Brain microvascular endothelial cell (primary cell): ENCODE data around the gene CC2D1A.

ENCODE experiments used
- DNase-seq: peaks from one replicate; pipeline ENCODE4 v3.0.0-alpha.2; 2020
- H3K27ac ChIP-seq: fragments of 250-450 bp; sonication (Bioruptor Pico); 2 replicates; pipeline ENCODE4 v1.5.1; 2020; ENCODE audit warnings: mild to moderate bottlenecking, moderate library complexity
- H3K27me3 ChIP-seq: fragments of 250-450 bp; sonication (Bioruptor Pico); replicated peaks from 2 replicates; pipeline ENCODE4 v1.5.1; 2020; ENCODE audit warnings: mild to moderate bottlenecking
- H3K36me3 ChIP-seq: fragments of 250-450 bp; sonication (Bioruptor Pico); replicated peaks from 2 replicates; pipeline ENCODE4 v1.5.1; 2020; ENCODE audit warnings: mild to moderate bottlenecking
- H3K4me3 ChIP-seq: 2 replicates; pipeline ENCODE4 v1.5.1; 2011; ENCODE audit warnings: low read depth, mild to moderate bottlenecking, control low read depth, low read length, moderate library complexity
- in situ Hi-C: cut with HindIII; loops from 2 replicates; pipeline ENCODE4 v1.10.0; 2017; ENCODE audit warnings: low sequenced_read_pairs, low pct_ligation_motif_present
- TF ChIP-seq, protein P1 (sequence below): IDR thresholded peaks from 2 replicates; pipeline ENCODE4 v1.5.1; 2011; ENCODE audit warnings: low read depth, mild to moderate bottlenecking, moderate library complexity, low read length, control low read depth, inconsistent platforms; ENCODE audit errors: missing control alignments

Gene CC2D1A

DNA sequence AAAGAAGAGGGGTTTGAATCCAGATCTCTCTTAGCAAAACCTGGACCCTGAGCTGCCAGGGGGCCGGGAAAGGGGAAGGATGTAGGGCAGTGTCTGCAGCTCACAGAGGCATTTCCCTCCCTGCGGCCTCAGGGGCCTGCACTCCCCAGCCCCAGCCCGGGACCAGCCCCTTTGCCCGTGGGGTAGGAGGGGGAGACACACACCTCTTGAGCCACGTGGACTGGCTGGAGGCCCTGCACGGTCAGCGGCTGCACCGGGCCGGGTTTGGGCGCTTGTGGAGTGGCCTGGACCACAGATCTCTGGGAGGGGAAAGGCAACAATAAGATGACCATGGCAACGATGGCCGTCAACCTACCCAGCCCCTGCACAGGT, 73.2 kb downstream of the CC2D1A start:
- Histone ChIP-seq H3K36me3 (peaks cover 7% of the 10 kb centered on the region), H3K27me3 (no peaks in the 10 kb centered on the region), H3K27ac (no peak overlapping the region), H3K4me3 (peak overlapping the region; percentile 17)
- in situ Hi-C loops, result no loop called here
- DNase-seq, result no peak
- TF ChIP-seq, protein P1, sequence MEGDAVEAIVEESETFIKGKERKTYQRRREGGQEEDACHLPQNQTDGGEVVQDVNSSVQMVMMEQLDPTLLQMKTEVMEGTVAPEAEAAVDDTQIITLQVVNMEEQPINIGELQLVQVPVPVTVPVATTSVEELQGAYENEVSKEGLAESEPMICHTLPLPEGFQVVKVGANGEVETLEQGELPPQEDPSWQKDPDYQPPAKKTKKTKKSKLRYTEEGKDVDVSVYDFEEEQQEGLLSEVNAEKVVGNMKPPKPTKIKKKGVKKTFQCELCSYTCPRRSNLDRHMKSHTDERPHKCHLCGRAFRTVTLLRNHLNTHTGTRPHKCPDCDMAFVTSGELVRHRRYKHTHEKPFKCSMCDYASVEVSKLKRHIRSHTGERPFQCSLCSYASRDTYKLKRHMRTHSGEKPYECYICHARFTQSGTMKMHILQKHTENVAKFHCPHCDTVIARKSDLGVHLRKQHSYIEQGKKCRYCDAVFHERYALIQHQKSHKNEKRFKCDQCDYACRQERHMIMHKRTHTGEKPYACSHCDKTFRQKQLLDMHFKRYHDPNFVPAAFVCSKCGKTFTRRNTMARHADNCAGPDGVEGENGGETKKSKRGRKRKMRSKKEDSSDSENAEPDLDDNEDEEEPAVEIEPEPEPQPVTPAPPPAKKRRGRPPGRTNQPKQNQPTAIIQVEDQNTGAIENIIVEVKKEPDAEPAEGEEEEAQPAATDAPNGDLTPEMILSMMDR, result no peak

GRCh38 chr19:13979686-13980085, 73.7 kb downstream of the CC2D1A start:
- in situ Hi-C loops, result no loop called here
- TF ChIP-seq, protein P1, result no peak
- Histone ChIP-seq H3K27me3 (no peaks in the 10 kb centered on the region), H3K4me3 (no peak overlapping the region), H3K27ac (no peak overlapping the region), H3K36me3 (peaks cover 7% of the 10 kb centered on the region)
- DNase-seq, result no peak

GRCh38 chr19:13980340-13980739, 74.3 kb downstream of the CC2D1A start:
- Histone ChIP-seq H3K27me3 (no peaks in the 10 kb centered on the region), H3K4me3 (no peak overlapping the region), H3K27ac (no peak overlapping the region), H3K36me3 (peaks cover 7% of the 10 kb centered on the region)
- in situ Hi-C loops, result no loop called here
- TF ChIP-seq, protein P1, result no peak
- no peak for DNase-seq
